ENCODE measurements around the gene CHST4.
A peak's percentile ranks its signal among the peaks of the same experiment; 100 is the strongest.
"Not testable (repeated sequence)": the region's sequence is repeated elsewhere in the genome, so short reads cannot be mapped to it uniquely, and the experiment has no call there.

Gene CHST4

DNA sequence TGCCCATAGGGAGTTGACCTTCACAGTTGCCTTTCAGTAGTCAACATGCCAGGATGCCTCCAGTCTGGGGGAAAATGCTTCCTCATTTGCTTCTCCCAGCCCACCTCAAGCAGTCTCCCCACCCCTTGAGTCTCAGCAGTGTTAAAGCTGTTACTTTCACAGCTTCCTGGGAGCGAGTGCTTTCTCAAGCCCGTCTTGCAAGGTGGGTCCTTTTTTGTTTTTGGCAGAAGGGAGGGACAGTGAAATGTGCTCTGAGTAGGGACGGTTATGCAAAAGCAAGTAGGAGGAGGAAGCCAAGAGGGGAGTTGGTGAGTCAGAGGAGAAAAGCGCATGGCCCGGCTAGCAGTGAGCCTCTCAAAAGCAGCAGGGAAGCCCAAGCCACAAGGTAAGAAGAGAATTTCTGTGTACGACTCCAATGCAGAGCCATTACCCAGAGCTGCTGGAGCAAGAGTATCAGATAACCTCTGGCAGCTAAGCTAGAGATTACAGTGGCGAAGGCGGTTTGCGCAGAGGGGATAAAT, at the start of gene CHST4:
Gene CHST4 (plus strand): TSS at position 316 of the 521 bp plus-strand sequence. CDS start 10,252 bp downstream, outside the sequence.
- DNase-seq (ENCODE audit: low spot score), result no peak

DNA sequence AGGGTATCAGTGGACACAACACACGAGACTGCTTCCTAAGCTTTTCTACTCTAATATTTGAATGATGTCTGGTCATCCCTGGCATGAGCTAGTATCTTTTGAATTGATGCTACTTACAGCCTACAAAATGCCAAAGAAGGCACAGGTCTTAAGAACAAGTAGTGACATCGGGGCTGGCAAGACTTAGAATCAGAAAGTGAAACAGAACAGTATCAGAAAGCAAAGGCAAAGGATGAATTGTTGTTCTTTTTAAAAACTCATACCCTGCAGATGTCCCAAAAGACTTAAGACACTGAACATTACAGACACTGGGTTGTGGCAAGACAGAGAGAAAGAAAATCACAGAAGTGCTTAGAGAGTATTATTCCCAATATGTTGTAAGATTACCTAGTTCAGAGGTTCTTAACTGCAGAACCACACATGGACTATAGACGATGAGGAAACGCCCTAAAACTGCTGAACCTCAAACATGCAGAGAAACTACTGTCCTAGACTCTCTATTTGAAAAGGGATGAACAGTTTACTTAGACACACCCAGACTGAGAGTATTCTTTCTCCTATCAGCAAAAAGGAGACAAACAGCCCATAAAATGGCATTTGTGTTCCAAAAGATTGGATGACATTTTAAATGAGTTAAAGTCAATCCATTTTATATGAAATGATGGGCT, 49.6 kb upstream of the CHST4 start:
- no peak for DNase-seq (ENCODE audit: low spot score)

DNA sequence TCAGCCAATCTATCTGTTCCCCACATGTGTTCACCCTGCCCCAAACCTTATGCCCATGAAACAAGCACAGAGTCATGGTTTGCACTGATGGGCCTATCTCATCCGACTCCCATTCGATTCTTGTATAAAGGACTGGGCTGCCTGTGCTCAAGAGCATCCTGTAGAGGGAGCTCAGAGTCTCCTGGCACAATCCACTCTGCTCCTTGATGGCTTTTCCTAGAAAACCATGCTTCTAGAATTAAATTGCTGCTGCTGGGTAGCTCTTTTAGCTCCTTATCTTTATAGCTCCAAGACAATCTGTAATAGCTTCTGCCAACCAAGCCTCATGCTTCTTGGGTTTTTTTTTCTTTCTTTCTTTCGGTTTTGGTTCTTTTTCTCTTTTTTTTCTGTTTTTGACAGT, 46.8 kb upstream of the CHST4 start:
- no peak for DNase-seq (ENCODE audit: low spot score)

DNA sequence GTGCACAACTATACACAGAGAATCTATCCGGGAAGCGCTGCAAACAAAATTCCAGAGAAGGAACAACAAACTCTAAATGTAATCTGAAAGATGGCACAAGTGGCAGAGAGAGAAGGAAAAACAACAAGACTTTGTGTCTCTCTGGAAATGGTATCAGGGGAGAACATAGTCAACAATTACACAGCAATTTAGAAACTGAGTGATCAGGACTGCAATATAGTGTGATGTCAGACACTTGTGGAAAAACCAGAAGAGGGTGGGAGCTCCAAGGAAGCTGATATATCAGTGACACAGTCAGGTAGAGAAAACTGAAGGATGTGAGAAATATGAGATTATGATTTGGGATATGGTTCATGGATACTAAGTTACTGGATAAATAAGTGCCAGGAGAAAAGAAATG, 45.3 kb upstream of the CHST4 start:
- DNase-seq (ENCODE audit: low spot score), result no peak

DNA sequence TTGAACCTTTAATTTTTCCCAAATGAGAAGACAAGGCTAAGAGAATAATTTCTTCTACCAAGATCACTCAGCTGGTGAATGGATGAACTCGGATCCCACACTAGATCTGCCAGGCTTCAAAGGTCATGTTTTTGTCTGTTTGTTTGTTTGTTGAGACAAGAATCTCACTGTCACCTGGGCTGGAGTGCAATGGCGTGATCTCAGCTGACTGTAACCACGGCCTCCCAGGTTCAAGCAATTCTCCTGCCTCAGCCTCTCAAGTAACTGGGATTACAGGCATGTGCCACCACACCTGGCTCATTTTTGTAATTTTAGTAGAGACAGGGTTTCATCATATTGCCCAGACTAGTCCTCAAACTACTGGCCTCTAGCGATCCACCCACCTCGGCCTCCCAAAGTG, 43.7 kb upstream of the CHST4 start:
- DNase-seq (ENCODE audit: low spot score), result no peak

DNA sequence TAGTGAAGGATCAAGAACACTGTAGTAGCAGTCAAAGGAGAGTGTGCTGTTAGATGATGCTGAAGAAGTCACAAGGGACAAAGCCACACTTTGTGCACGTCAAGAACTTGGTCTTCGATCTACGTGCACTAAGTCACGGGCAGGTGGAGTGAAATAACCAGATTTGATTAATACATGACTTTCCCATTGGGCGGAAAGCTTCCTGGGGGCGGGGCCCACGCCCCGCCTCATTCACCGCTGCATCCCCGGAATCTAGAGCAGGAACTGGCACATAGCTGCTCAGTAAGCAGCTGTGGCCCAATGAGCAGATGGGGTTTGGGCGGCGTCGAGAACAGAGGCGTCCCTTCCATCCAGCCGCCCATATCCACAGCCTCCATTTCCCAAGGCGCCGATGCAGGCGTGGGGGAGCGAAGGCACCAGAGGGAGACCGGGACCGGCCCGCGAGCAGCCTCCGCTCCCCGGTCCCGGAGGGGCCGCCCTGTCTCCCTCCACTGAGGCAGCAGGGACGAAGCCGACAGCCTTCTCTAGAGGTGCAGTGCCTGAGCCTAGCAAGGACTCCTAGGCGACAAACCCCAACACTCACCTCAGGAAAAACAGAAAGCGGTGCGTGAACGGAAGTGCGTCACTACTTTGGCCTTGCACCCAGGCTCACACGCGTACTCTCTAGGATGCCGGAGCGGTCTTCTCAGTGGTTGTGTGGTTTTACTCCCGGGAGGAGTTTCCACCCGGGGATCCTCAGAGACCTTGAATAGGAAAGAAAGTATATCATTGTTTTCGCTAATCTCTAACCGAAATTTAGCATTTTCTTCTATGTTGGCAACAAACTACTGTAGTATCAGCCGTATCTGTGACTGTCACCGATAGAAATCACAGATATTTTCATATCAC, 42.0 kb upstream of the CHST4 start:
- DNase-seq (ENCODE audit: low spot score), result peak; percentile 92

DNA sequence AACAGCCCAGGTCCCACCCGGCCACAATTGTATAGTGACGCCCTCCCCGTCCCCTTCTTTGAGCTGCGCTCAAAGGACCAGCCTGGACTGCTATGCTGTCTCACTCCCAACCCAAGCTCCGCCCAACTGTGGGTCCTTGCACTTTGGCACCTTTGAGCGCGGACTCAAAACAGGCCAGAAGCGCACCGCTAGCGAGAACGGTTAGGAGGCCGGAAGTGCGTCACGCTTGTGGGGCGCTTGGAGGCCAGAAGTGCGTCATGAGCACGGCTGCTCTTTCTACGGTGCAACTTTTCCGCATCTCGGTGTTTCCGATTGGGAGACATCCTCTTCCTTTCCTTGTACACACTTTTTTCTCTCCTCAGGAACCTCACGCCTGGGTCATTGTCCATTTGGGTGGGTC, 37.1 kb upstream of the CHST4 start, which contains the start of gene ZNF19:
Gene ZNF19 (minus strand): TSS at position 203 of the 400 bp plus-strand sequence. CDS start 7,210 bp downstream, outside the sequence.
- no peak for DNase-seq (ENCODE audit: low spot score)

DNA sequence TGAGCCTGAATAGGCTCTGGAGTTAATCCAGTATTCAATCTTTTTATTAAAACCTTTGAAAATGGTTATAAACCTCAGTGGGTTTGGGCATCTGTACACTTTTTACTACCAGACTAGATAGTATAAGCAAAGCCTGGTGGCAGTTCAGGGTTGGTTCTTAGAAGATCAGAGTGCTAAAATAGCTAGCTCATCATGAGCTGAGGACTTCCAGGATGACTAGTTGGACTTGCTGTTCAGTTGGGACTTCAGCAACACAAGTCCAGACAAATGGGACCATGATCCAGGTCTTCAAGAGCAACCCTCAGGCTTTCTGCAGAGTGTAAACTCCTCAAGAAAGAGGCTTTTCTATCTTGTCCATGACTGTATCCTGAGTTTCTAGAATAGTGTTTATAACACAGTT, 35.9 kb upstream of the CHST4 start:
- no peak for DNase-seq (ENCODE audit: low spot score)

DNA sequence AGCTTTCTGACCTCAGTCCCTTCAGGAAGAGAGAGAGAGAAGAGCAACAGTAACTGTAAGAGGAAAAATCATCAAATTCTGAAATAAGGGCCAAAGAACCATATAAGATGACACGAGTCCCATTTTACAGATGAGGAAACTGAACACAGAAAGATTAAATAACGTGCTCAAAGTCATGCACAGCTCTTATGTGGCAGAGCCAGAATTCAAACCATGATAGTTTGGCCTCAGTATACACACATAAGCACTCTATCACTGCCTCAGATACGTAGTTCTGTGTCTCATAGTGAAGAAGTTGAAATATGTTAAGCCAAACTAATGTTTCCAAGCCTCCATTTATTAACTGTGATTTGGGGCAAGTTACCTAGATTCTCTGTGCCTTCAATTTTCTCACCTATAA, 35.2 kb upstream of the CHST4 start:
- no peak for DNase-seq (ENCODE audit: low spot score)

DNA sequence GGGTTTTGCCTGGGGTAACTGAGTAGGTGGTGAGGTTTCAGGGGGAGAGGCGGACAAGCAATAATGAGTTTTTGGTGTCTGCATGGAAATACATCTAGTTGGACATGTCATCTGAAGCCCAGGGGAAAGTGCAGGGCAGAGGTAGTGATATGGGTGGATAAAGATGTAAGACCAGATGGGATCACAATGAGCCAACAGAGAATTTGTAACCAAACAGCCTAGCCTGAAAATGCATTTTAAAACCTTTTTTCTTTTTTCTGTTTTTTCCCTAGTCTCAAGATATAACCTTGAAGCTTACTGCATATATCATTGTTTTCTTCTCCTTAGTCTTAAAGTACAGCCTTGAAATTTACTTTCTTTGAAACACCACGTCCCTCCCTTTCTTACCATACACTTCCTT, 33.4 kb upstream of the CHST4 start:
- DNase-seq (ENCODE audit: low spot score), result no peak

DNA sequence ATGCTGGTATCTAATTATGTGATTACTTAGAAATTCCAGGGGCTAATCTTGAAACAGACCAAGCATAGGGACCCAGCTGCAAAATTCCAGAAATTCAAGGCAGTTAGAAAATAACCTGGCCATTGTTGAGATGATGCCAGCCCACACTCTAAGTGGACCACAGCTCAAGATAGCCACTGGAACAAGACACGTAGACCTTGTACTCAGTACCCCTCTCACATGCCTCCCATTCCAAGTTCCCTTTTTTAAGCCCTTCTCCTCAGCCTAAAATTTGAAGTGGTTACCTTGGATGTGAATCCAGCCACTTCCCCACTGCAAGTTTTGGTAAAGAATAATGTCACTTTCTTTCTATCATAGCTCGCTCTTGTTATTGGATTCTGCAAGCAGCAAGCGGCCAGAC, 33.0 kb upstream of the CHST4 start:
- no peak for DNase-seq (ENCODE audit: low spot score)

DNA sequence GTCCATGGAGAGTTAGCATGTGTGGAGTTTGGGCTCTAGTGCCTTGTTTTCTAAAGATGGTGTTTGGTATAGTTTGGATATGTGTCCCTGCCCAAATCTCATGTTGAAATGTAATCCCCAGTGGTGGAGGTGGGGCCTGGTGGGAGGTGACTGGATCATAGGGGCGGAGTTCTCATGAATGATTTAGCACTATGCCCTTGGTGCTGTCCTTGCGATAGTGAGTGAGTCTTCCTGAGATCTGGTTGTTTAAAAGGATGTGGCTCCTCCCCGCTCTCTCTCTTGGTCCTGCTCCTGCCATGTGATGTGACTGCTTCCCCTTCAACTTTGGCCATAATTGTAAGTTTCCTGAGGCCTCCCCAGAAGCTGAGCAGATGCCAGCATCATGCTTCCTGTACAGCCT, 28.2 kb upstream of the CHST4 start:
- no peak for DNase-seq (ENCODE audit: low spot score)

DNA sequence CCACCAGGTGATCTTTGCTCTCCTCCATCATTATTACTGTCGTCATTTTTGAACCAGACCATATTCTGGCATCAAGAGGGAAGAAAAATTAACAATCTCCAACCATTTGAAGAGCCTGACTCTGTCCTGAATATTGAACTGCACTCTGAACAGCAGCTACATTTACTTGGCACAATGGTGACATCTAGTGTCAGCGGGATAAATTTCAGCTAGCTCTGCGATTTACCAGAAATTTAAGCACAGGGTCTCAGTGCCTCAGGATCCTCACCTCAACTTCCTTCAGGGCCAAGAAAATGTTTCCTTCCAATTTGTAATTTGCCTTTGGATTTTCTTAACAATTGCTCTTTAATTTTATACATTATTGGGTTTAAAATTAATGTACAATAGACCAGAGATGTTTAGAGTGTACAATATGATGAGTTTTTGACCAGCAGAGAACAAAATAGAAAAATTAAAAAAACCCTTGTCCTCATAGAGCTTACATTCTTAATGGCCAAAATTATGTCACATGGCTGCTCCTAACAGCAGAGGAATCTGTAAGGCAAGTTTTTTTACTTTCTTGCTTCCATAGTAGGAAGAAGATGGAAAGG, 26.4 kb upstream of the CHST4 start:
- DNase-seq (ENCODE audit: low spot score), result peak; percentile 81

DNA sequence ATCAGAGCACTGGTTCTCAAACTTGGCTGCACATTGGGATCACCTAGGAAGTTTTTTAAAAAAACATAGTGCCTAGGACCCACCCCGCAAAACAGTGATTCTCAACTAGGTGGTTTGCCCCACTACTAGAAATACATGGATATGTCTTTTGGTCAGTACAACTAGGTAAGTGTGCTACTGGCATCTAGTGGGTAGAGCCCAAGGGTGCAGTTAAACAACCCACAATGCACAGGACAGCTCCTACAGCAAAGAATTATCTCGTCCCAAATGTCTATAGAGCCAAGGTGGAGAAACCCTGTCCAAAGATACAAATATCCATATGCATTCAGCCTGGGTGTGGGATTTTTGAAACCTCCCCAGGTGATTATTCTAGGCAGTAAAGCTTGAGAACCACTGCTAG, 25.3 kb upstream of the CHST4 start:
- DNase-seq (ENCODE audit: low spot score), result no peak

DNA sequence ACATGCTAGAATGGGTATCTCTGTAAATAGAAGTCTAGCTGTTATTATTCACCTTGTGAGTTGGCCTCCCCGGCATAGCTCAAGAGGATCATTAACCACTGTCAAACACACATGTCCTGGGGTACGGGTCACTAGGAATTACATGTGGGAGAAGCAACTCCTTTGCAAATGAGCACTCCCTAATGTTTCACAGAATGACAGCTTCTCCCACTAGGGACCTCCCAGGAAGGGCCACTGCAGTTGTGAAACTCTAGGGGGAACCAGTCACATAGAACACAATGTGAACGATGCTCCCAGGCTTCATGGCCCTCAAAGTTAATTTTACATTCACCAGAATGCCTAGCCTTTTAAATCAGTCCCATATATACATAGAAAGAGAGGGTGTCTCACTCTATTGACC, 24.7 kb upstream of the CHST4 start:
- peak; percentile 20 for DNase-seq (ENCODE audit: low spot score)

DNA sequence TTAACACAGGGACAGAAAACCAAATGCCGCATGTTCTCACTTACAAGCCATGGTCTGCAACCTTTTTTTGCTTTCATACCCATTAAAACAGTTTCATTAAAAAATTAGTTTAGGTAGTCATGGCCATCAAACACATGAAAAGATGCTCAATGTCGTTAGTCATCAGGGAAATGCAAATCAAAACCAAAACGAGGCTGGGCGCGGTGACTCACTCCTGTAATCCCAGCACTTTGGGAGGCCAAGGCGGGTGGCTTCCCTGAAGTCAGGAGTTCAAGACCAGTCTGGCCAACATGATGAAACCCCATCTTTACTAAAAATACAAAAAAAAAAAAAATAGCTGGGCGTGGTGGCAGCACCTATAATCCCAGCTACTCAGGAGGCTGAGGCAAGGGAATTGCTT, 22.2 kb upstream of the CHST4 start:
- not testable (repeated sequence) for DNase-seq (ENCODE audit: low spot score)

DNA sequence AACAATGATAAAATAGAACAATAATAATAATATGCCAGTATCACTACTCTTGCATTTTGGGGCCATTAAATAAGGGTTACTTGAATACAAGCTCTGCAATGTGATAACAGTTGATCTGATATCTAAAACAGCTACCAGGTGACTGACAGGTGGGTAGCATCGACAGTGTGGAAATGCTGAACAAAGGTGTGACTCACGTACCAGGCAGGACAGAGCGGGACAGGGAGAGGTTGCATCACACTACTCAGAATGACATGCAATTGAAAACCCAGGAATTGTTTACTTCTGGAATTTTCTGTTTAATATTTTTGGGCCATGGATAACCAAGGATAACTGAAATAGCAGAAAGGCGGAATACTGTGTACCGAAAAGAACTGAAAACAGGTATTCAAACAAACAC, 21.3 kb upstream of the CHST4 start:
- DNase-seq (ENCODE audit: low spot score), result no peak

DNA sequence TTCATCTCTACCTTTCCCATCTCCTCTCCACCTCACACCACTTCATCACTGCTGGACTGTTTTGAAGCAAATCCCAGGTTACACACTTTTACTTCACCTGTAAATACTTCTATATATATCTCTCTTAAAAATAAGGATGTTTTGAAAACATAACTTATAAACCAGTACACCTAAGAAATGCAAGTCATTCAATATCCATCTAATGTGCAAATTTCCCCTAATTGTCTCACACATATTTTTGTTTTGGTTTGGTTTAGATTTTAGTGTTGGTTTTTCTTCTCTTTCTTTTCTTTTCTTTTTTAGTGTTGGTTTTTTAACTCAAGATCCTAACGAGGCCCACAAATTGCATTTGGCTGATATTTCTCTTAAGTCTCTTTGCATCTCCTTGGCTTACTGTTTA, 19.2 kb upstream of the CHST4 start:
- no peak for DNase-seq (ENCODE audit: low spot score)

DNA sequence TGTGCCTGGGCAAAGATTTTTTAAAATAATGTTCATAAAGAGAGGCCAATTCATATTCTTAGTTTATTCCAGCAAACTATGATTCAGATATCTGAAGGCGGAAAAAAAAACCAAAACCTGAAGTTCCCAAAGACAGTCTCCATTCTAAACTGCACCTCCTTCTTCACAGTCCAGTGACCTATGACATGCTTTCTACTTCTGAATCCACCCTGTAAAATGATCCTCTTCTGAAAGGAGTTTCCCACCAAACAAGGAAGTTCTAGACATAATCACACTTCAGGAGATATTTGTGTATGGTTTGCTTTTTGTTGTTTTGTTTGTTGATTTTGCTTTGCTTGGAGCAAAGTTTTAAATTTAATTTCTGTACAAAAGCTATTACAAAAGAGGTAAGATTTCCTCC, 12.9 kb upstream of the CHST4 start:
- no peak for DNase-seq (ENCODE audit: low spot score)

DNA sequence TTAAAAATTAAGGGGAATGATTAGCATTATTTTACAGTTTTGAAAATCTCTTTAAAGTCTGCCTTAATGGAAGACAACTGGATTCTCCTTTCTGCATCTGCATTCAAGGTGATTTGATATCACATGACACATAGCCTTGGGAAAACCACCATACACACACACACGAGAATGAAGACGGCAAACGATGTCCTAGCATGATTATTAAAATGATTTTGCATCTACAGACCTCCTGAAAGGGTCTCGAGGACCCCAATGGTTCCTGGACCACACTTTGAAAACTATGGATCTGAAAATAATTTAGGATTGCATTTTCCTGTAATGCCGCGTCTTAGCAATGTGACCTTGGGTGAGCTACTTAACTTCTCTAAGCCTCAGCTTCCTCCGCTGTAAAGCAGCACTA, 11.8 kb upstream of the CHST4 start:
- no peak for DNase-seq (ENCODE audit: low spot score)

DNA sequence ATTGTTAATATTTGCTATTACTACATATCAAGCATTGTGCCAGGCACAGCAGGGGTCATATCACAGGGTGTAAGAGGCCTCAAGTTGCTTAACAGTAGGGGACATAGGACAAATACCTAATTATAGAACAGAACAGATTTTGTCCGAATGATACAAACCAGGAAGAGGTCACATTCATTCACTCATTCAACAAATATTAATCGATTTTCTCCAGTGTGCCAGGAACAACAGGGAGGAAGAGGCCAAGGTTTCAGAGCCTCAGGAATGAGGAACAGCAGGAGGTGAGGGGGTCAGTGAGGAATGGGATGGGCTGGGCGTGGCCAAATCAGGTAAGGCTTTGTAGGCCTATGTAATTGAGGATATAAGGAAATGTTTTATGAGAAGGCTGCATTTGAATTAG, 11.2 kb upstream of the CHST4 start:
- DNase-seq (ENCODE audit: low spot score), result no peak

DNA sequence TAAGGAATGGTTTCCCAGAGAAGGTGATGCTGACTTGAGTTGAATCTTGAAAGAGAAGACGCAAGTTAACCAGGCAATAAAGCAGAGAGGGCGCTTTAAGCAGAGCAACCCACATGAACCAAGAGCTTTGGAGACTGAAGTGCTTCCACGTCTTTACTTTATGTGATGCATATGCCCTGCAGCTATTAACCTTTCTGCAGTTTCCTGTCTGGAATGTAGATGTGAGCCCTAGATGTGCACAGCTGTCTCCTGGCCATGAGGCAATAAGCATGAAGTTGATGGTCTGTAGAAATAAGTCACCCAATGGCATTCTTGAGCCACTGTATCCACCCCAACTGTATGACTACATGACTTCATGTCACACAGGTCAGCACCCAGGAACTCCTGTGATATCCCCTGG, 5.7 kb upstream of the CHST4 start:
- no peak for DNase-seq (ENCODE audit: low spot score)

All from NAMALWA (cell line).